Measurements from ENCODE around the gene PCBP1. TPM values are rescaled to one million over a fixed set of nuclear protein-coding genes. Genes with fewer than 3 reads are reported as not detected.

Gene PCBP1
- polyA plus RNA-seq, 1 donor from 2014 or later = 33.3 TPM

- Histone ChIP-seq H3K27ac (ENCODE audit: low read length) (no peak overlapping the region), H3K9ac (ENCODE audit: low read length) (no peak overlapping the region), H3K36me3 (ENCODE audit: insufficient read depth, low read length) (no peaks in the 10 kb centered on the region), H3K4me3 (ENCODE audit: low read length) (no peak overlapping the region), H3K9me3 (ENCODE audit: low read length) (no peaks in the 10 kb centered on the region), H2AFZ (ENCODE audit: low read depth, low read length) (no peak overlapping the region), H3K9me2 (ENCODE audit: insufficient read depth, low read length) (no peaks in the 10 kb centered on the region), H4K20me1 (ENCODE audit: insufficient read depth) (no peaks in the 10 kb centered on the region), H3K79me2 (replicated peaks; ENCODE audit: insufficient read depth, low read length) (no peaks in the 10 kb centered on the region), H3F3A (ENCODE audit: insufficient read depth, low read length, poor library complexity, severe bottlenecking) (no peaks in the 10 kb centered on the region), H3K27me3 (ENCODE audit: insufficient read depth, low read depth, low read length) (no peaks in the 10 kb centered on the region), H3K4me2 (ENCODE audit: low read length) (no peak overlapping the region)
- TF ChIP-seq EP300 (conservative IDR thresholded peaks at IDR 0.05; ENCODE audit: poor library complexity, severe bottlenecking) = no peak
- no peak for TF ChIP-seq CTCF (IDR thresholded peaks at IDR 0.05; ENCODE audit: poor library complexity, severe bottlenecking)
- no peak for TF ChIP-seq POLR2AphosphoS5 (IDR thresholded peaks at IDR 0.05)
- TF ChIP-seq MXI1 (conservative IDR thresholded peaks at IDR 0.05; ENCODE audit: poor library complexity, severe bottlenecking) = no peak
- no peak for TF ChIP-seq REST (IDR thresholded peaks at IDR 0.05; ENCODE audit: borderline replicate concordance)
- TF ChIP-seq EZH2 (IDR thresholded peaks at IDR 0.05; ENCODE audit: borderline replicate concordance, insufficient read depth, low read length, poor library complexity, severe bottlenecking) = no peak
- no peak for TF ChIP-seq RAD21 (conservative IDR thresholded peaks at IDR 0.05)
- no peak for TF ChIP-seq SMC3 (conservative IDR thresholded peaks at IDR 0.05; ENCODE audit: poor library complexity)
- no peak for TF ChIP-seq TAF1 (IDR thresholded peaks at IDR 0.05; ENCODE audit: low read depth)
Measured at GRCh38 chr2:70116936-70117552, 29.8 kb downstream of the PCBP1 start.

- no peak overlapping the region for H3K9ac ChIP-seq (ENCODE audit: low read length)
- no peaks in the 10 kb centered on the region for H3K9me2 ChIP-seq (ENCODE audit: insufficient read depth, low read length)
- no peaks in the 10 kb centered on the region for H4K20me1 ChIP-seq (ENCODE audit: insufficient read depth)
- no peak overlapping the region for H3K4me3 ChIP-seq (ENCODE audit: low read length)
- no peak overlapping the region for H3K4me2 ChIP-seq (ENCODE audit: low read length)
- no peaks in the 10 kb centered on the region for H3F3A ChIP-seq (ENCODE audit: insufficient read depth, low read length, poor library complexity, severe bottlenecking)
- H2AFZ ChIP-seq (ENCODE audit: low read depth, low read length) = no peak overlapping the region
- H3K79me2 ChIP-seq (replicated peaks; ENCODE audit: insufficient read depth, low read length) = no peaks in the 10 kb centered on the region
- H3K36me3 ChIP-seq (ENCODE audit: insufficient read depth, low read length) = no peaks in the 10 kb centered on the region
- no peak overlapping the region for H3K27ac ChIP-seq (ENCODE audit: low read length)
- H3K9me3 ChIP-seq (ENCODE audit: low read length) = no peaks in the 10 kb centered on the region
- TF ChIP-seq RAD21 (conservative IDR thresholded peaks at IDR 0.05) (no peak), EZH2 (IDR thresholded peaks at IDR 0.05; ENCODE audit: borderline replicate concordance, insufficient read depth, low read length, poor library complexity, severe bottlenecking) (no peak), CTCF (IDR thresholded peaks at IDR 0.05; ENCODE audit: poor library complexity, severe bottlenecking) (no peak), TAF1 (IDR thresholded peaks at IDR 0.05; ENCODE audit: low read depth) (no peak), POLR2AphosphoS5 (IDR thresholded peaks at IDR 0.05) (no peak), REST (IDR thresholded peaks at IDR 0.05; ENCODE audit: borderline replicate concordance) (no peak), MXI1 (conservative IDR thresholded peaks at IDR 0.05; ENCODE audit: poor library complexity, severe bottlenecking) (no peak), SMC3 (conservative IDR thresholded peaks at IDR 0.05; ENCODE audit: poor library complexity) (no peak), EP300 (conservative IDR thresholded peaks at IDR 0.05; ENCODE audit: poor library complexity, severe bottlenecking) (no peak)
- H3K27me3 ChIP-seq (ENCODE audit: insufficient read depth, low read depth, low read length) = no peaks in the 10 kb centered on the region
Measured at GRCh38 chr2:70118798-70119454, 31.6 kb downstream of the PCBP1 start.
